ENCODE measurements around the gene SRSF10. TPM values are rescaled to one million over a fixed set of nuclear protein-coding genes. Genes with fewer than 3 reads are reported as not detected.

SRSF10 gene
- total RNA-seq, 1 experiment from 2014 or later: 142 TPM

DNA sequence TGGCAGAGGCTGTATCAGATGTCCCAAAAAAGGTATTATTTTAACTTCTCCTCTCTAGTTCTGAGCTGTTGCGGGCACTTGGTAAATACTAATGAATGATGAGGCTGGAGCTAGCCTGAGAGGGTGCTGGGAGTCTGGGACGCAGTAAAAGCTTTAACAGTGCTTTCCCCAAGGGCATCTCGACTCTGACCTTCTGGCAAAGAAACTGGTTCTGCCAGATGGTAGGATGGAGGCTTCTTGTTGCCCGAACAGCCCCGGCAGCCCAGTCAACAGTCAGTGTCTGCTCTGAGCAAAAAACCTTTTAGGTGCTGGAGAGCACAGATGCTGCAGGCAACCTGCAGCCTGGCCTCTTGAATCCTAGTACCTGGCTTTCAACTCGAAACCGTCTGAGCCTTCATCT, 23.0 kb downstream of the SRSF10 start:
- POLR2A ChIA-PET: interaction anchor here (1.0 kb wide), 1 partner anchor 23 kb away, joined by 3 read pairs; the partner anchor contains the start of gene SRSF10
- Histone ChIP-seq H4K20me1 (ENCODE audit: insufficient read depth) (no peaks in the 10 kb centered on the region), H3K4me2 (ENCODE audit: low read length) (no peak overlapping the region), H3K27me3 (ENCODE audit: insufficient read depth, low read length) (no peaks in the 10 kb centered on the region), H3K27ac (ENCODE audit: low read depth, low read length) (no peak overlapping the region), H2AFZ (ENCODE audit: low read depth, low read length, poor library complexity, severe bottlenecking) (no peak overlapping the region), H3K4me1 (ENCODE audit: control insufficient read depth in 1 of 2, insufficient read depth in 2 of 2, low read length in 2 of 2) (peaks cover 20 to 36% of the 10 kb centered on the region in 2 experiments), H3K9me3 (ENCODE audit: control insufficient read depth in 1 of 2, insufficient read depth in 1 of 2, low read depth in 1 of 2, low read length in 2 of 2) (no peaks in the 10 kb centered on the region), H3K9ac (ENCODE audit: low read length) (no peak overlapping the region), H3K4me3 (replicated peaks in 1 of 2; ENCODE audit: low read depth in 1 of 2, low read length in 2 of 2) (no peak overlapping the region), H3K36me3 (ENCODE audit: control insufficient read depth in 1 of 2, insufficient read depth in 2 of 2, low read length in 2 of 2) (peaks cover 5 to 8% of the 10 kb centered on the region in 2 experiments; a peak in 3 of 4 replicates), H3K79me2 (ENCODE audit: insufficient read depth, low read length) (peaks cover 22% of the 10 kb centered on the region), H3K9me2 (ENCODE audit: insufficient read depth) (no peaks in the 10 kb centered on the region)
- intact Hi-C loops (cut with micrococcal nuclease): no loop called here
- TF ChIP-seq, protein P1, sequence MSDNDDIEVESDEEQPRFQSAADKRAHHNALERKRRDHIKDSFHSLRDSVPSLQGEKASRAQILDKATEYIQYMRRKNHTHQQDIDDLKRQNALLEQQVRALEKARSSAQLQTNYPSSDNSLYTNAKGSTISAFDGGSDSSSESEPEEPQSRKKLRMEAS (IDR thresholded peaks at IDR 0.05): no peak
- TF ChIP-seq FOSL1 (IDR thresholded peaks at IDR 0.05; ENCODE audit: low read depth) (no peak), YY1 (IDR thresholded peaks at IDR 0.05; ENCODE audit: extremely low read depth, insufficient replicate concordance, low read depth, low read length) (no peak), JUND (IDR thresholded peaks at IDR 0.05) (no peak), SP1 (IDR thresholded peaks at IDR 0.05; ENCODE audit: low read depth) (no peak), ELF1 (IDR thresholded peaks at IDR 0.05; ENCODE audit: borderline replicate concordance, low read depth) (no peak), RAD21 (IDR thresholded peaks at IDR 0.05; ENCODE audit: low read depth) (no peak), CEBPB (IDR thresholded peaks at IDR 0.05; ENCODE audit: low read depth) (no peak), TCF7L2 (IDR thresholded peaks at IDR 0.05; ENCODE audit: borderline replicate concordance, extremely low read depth, insufficient read depth, insufficient read length) (no peak), POLR2A (IDR thresholded peaks at IDR 0.05; ENCODE audit: borderline replicate concordance, extremely low read depth, insufficient read depth, insufficient read length) (no peak)
- TF ChIP-seq, protein P2, sequence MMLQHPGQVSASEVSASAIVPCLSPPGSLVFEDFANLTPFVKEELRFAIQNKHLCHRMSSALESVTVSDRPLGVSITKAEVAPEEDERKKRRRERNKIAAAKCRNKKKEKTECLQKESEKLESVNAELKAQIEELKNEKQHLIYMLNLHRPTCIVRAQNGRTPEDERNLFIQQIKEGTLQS (IDR thresholded peaks at IDR 0.05): no peak
- ATAC-seq (no peak), DNase-seq (ENCODE audit: low read depth, low spot score) (no peak)
- RAD21 ChIA-PET (ENCODE audit: low non-redundant PET in 1 of 2, low total read pairs in 2 of 2, uncharacterized antibody in 2 of 2, unreplicated experiment in 2 of 2): no interaction called here
- no TSS peak for BruUV-seq (replicated peaks)
- CTCF ChIA-PET: interaction anchor here (1.5 kb wide), 1 partner anchor 9 kb away, joined by 4 read pairs; no protein-coding TSS in a partner anchor

DNA sequence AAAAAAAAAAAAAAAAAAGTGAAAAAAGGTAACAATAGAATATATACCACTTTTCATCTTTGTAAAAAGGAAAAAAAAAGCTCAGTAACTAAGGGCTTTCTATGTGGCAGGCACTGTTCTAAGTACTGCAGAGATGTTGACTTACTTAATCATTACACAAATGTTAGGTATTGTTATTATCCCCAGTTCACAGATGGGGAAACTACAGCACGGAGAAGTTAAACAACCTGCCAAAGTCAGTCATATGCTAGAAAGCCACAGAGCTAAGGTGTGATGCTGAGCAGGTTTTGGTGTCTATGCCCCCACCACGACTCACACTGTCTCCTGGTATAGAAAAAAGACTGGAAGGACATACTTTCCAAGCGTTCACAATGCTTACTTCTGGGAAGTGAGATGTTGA, 27.1 kb downstream of the SRSF10 start:
- H3K79me2 ChIP-seq (ENCODE audit: insufficient read depth, low read length): no peaks in the 10 kb centered on the region
- no peak for DNase-seq (ENCODE audit: low read depth, low spot score)
- H3K9ac ChIP-seq (ENCODE audit: low read length): no peak overlapping the region
- H3K4me1 ChIP-seq (ENCODE audit: control insufficient read depth in 1 of 2, insufficient read depth in 2 of 2, low read length in 2 of 2): peaks cover 9 to 28% of the 10 kb centered on the region in 2 experiments; a peak in 3 of 4 replicates
- H3K4me3 ChIP-seq (replicated peaks in 1 of 2; ENCODE audit: low read depth in 1 of 2, low read length in 2 of 2): no peak overlapping the region
- intact Hi-C loops (cut with micrococcal nuclease): no loop called here
- CTCF ChIA-PET: interaction anchor here (0.6 kb wide), 1 partner anchor 169 kb away, joined by 5 read pairs; no protein-coding TSS in a partner anchor
- H3K27me3 ChIP-seq (ENCODE audit: insufficient read depth, low read length): no peaks in the 10 kb centered on the region
- no peaks in the 10 kb centered on the region for H3K9me2 ChIP-seq (ENCODE audit: insufficient read depth)
- POLR2A ChIA-PET: interaction anchor here (0.6 to 0.7 kb wide), 2 partner anchors 16 to 293 kb away, joined by 3 to 5 read pairs; no protein-coding TSS in a partner anchor
- no peaks in the 10 kb centered on the region for H4K20me1 ChIP-seq (ENCODE audit: insufficient read depth)
- BruUV-seq (replicated peaks): no TSS peak
- H3K4me2 ChIP-seq (ENCODE audit: low read length): no peak overlapping the region
- H3K9me3 ChIP-seq (ENCODE audit: control insufficient read depth in 1 of 2, insufficient read depth in 1 of 2, low read depth in 1 of 2, low read length in 2 of 2): no peaks in the 10 kb centered on the region
- no peak overlapping the region for H2AFZ ChIP-seq (ENCODE audit: low read depth, low read length, poor library complexity, severe bottlenecking)
- ATAC-seq: no peak
- no peaks in the 10 kb centered on the region for H3K36me3 ChIP-seq (ENCODE audit: control insufficient read depth in 1 of 2, insufficient read depth in 2 of 2, low read length in 2 of 2)
- TF ChIP-seq EZH2 (IDR thresholded peaks at IDR 0.05) (no peak), EGR1 (IDR thresholded peaks at IDR 0.05; ENCODE audit: low read depth) (no peak), SIN3A (IDR thresholded peaks at IDR 0.05; ENCODE audit: low read depth) (no peak), FOSL1 (IDR thresholded peaks at IDR 0.05; ENCODE audit: low read depth) (no peak), ZFX (IDR thresholded peaks at IDR 0.05) (no peak), SRF (IDR thresholded peaks at IDR 0.05; ENCODE audit: low read depth) (no peak), POLR2A (IDR thresholded peaks at IDR 0.05; ENCODE audit: borderline replicate concordance, extremely low read depth, insufficient read depth, insufficient read length) (no peak), CBX3 (IDR thresholded peaks at IDR 0.05; ENCODE audit: low read depth) (no peak), JUND (IDR thresholded peaks at IDR 0.05) (no peak), TCF7L2 (IDR thresholded peaks at IDR 0.05; ENCODE audit: borderline replicate concordance, extremely low read depth, insufficient read depth, insufficient read length) (no peak), POLR2AphosphoS5 (IDR thresholded peaks at IDR 0.05; ENCODE audit: low read depth, low read length) (no peak)
- TF ChIP-seq, protein P3, sequence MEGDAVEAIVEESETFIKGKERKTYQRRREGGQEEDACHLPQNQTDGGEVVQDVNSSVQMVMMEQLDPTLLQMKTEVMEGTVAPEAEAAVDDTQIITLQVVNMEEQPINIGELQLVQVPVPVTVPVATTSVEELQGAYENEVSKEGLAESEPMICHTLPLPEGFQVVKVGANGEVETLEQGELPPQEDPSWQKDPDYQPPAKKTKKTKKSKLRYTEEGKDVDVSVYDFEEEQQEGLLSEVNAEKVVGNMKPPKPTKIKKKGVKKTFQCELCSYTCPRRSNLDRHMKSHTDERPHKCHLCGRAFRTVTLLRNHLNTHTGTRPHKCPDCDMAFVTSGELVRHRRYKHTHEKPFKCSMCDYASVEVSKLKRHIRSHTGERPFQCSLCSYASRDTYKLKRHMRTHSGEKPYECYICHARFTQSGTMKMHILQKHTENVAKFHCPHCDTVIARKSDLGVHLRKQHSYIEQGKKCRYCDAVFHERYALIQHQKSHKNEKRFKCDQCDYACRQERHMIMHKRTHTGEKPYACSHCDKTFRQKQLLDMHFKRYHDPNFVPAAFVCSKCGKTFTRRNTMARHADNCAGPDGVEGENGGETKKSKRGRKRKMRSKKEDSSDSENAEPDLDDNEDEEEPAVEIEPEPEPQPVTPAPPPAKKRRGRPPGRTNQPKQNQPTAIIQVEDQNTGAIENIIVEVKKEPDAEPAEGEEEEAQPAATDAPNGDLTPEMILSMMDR (IDR thresholded peaks at IDR 0.05 in 2 of 3, conservative IDR thresholded peaks at IDR 0.05 in 1 of 3; ENCODE audit: borderline replicate concordance in 1 of 3, insufficient read depth in 1 of 3, low read depth in 2 of 3, low read length in 2 of 3): no peak
- TF ChIP-seq, protein P1 (IDR thresholded peaks at IDR 0.05): no peak
- no peak overlapping the region for H3K27ac ChIP-seq (ENCODE audit: low read depth, low read length)
- RAD21 ChIA-PET (ENCODE audit: low non-redundant PET in 1 of 2, low total read pairs in 2 of 2, uncharacterized antibody in 2 of 2, unreplicated experiment in 2 of 2): no interaction called here
